K562 (cell line): ENCODE measurements around the gene CLEC4A. TPM values are rescaled to one million over a fixed set of nuclear protein-coding genes. Genes with fewer than 3 reads are reported as not detected.

Experiments
- ATAC-seq: fragments of 200-7000 bp; cut with Tn5 transposase; 3 replicates; pipeline ENCODE4 v1.9.1; 2020; ENCODE audit warnings: moderate library complexity
- BruUV-seq: library from RNA; stranded (reverse); fragments of 400-500 nt; replicated peaks from 2 replicates; lab custom pipeline; 2021; lab: Mats Ljungman, UMichigan
- CTCF ChIA-PET: fragments of 300-600 bp; formaldehyde crosslinking; extraction: SDS; loops from one replicate; lab custom pipeline; 2021; ENCODE audit warnings: low intra/inter-chr PET ratio; lab: Yijun Ruan, JAX
- POLR2A ChIA-PET: fragments of 300-600, 350-650 bp; sonication (Branson Sonifier 250); formaldehyde crosslinking; extraction: SDS; loops from one replicate; lab custom pipeline; 2021; ENCODE audit warnings: antibody characterized with exemption, inconsistent platforms; lab: Yijun Ruan, JAX
- DNase-seq, 4 experiments: peaks; one replicate each; pipeline versions ENCODE4 v3.0.0 to v3.0.0-alpha.2; 2011 to 2018; ENCODE audit warnings: low spot score in 3 of 4, mixed read lengths in 3 of 4; ENCODE audit errors: extremely low read depth in 1 of 4
- FAIRE-seq: peaks from 2 replicates; lab custom pipeline; 2011; peaks lifted over from hg19 to GRCh38; lab: Jason Lieb, UNC
- H2AFZ ChIP-seq: 2 replicates; pipeline ENCODE4 v1.6.0; 2011; ENCODE audit warnings: low read depth, low read length, control low read depth, inconsistent platforms
- H3K27ac ChIP-seq: fragments of 200-600 bp; 3 replicates; pipeline ENCODE4 v1.8.0; 2011; ENCODE audit warnings: low read depth, mild to moderate bottlenecking, control low read depth, inconsistent platforms, low read length, moderate library complexity, mixed read lengths; ENCODE audit errors: extremely low read depth
- H3K27me3 ChIP-seq, 2 experiments: fragments of 300-600 bp in 1 of 2; 2 replicates in 1 of 2; 3 replicates in 1 of 2; pipeline versions ENCODE4 v1.6.0 to v1.8.0; 2011; ENCODE audit warnings: inconsistent platforms in 2 of 2, low read length in 2 of 2, mild to moderate bottlenecking in 1 of 2, mixed read lengths in 1 of 2, moderate library complexity in 1 of 2; ENCODE audit not compliant: control insufficient read depth in 2 of 2, insufficient read depth in 2 of 2
- H3K36me3 ChIP-seq: fragments of 300-600 bp; 3 replicates; pipeline ENCODE4 v1.8.0; 2011; ENCODE audit warnings: mild to moderate bottlenecking, low read length, inconsistent platforms; ENCODE audit not compliant: control insufficient read depth, insufficient read depth
- H3K4me1 ChIP-seq, 2 experiments: fragments of 200-600 bp in 1 of 2; replicated peaks in 1 of 2; 2 replicates in 1 of 2; 3 replicates in 1 of 2; pipeline versions ENCODE4 v1.5.1 to v1.8.0; 2011; ENCODE audit warnings: inconsistent platforms in 2 of 2, low read length in 2 of 2, mild to moderate bottlenecking in 1 of 2, mixed read lengths in 1 of 2, moderate library complexity in 1 of 2; ENCODE audit not compliant: control insufficient read depth in 2 of 2, insufficient read depth in 2 of 2
- H3K4me2 ChIP-seq: 2 replicates; pipeline ENCODE4 v1.6.1; 2011; ENCODE audit warnings: low read length, control low read depth, inconsistent platforms, mixed read lengths; ENCODE audit not compliant: insufficient read depth
- H3K4me3 ChIP-seq: fragments of 200-600 bp; sonication (generic), shearing (Covaris generic); 2 replicates; pipeline ENCODE4 v1.5.1; 2016; ENCODE audit warnings: control low read depth, inconsistent platforms
- H3K79me2 ChIP-seq: fragments of 200-600 bp; 3 replicates; pipeline ENCODE4 v1.8.0; 2011; ENCODE audit warnings: low read length, inconsistent platforms; ENCODE audit not compliant: control insufficient read depth, insufficient read depth
- H3K9ac ChIP-seq, 2 experiments: 2 replicates each; pipeline versions ENCODE4 v1.6.0 to v1.6.1; 2011; ENCODE audit warnings: low read depth in 2 of 2, low read length in 2 of 2, control low read depth in 1 of 2, inconsistent platforms in 1 of 2, mild to moderate bottlenecking in 1 of 2, mixed read lengths in 1 of 2; ENCODE audit not compliant: insufficient read depth in 1 of 2
- H3K9me1 ChIP-seq: one replicate; pipeline ENCODE4 v1.6.0; 2011; ENCODE audit warnings: inconsistent platforms, mild to moderate bottlenecking, low read length, moderate library complexity; ENCODE audit not compliant: control insufficient read depth, insufficient read depth
- H3K9me3 ChIP-seq: replicated peaks from 2 replicates; pipeline ENCODE4 v1.5.1; 2011; ENCODE audit warnings: low read depth, low read length, inconsistent platforms; ENCODE audit not compliant: control insufficient read depth, insufficient read depth
- H4K20me1 ChIP-seq: replicated peaks from 2 replicates; pipeline ENCODE4 v1.6.1; 2011; ENCODE audit warnings: low read length, inconsistent platforms, mixed read lengths; ENCODE audit not compliant: control insufficient read depth, insufficient read depth
- HOXB6 ChIP-seq: fragments of 250-450 bp; sonication (Bioruptor Pico); IDR thresholded peaks from 2 replicates; pipeline ENCODE4 v1.5.1; 2022; ENCODE audit warnings: mild to moderate bottlenecking, borderline replicate concordance
- MCM2 ChIP-seq: fragments of 450-650 bp; IDR thresholded peaks from 2 replicates; pipeline ENCODE4 v1.6.1; 2017; ENCODE audit warnings: low read depth, mild to moderate bottlenecking
- NR3C1 ChIP-seq: sonication (generic); formaldehyde crosslinking; IDR thresholded peaks from 2 replicates; pipeline ENCODE4 v1.8.1; 2022; ENCODE audit warnings: missing genetic modification reagents
- PRDM10 ChIP-seq: fragments of 450-650 bp; IDR thresholded peaks from 2 replicates; pipeline ENCODE4 v1.6.1; 2018; ENCODE audit not compliant: partially characterized antibody
- ZBTB49 ChIP-seq: sonication (generic); formaldehyde crosslinking; IDR thresholded peaks from 2 replicates; pipeline ENCODE4 v1.8.0; 2022; ENCODE audit warnings: missing genetic modification reagents, mild to moderate bottlenecking, borderline replicate concordance
- ZNF384 ChIP-seq: IDR thresholded peaks from 2 replicates; pipeline ENCODE4 v1.6.1; 2012; ENCODE audit warnings: low read depth, low read length, improper control_type of control experiment
- WGBS: fragments of 100-300 bp; shearing (Covaris generic); methylation state at CpG from one replicate; pipeline ENCODE4 v1.1.6; 2016; ENCODE audit warnings: low coverage, mixed read lengths; ENCODE audit not compliant: insufficient coverage; ENCODE audit errors: missing lambda C conversion rate; 5-methylcytosine and 5-hydroxymethylcytosine counted together
- in situ Hi-C: fragments of 300-500 bp; cut with MboI; formaldehyde crosslinking; loops from 4 replicates; pipeline ENCODE4 v1.15.0; 2018; ENCODE audit warnings: inconsistent platforms, mixed read lengths
- intact Hi-C: fragments of 100-400 bp; cut with micrococcal nuclease; formaldehyde crosslinking; loops from 2 replicates; pipeline ENCODE4 v1.14.2; 2022
- polyA plus RNA-seq, 8 experiments: library from polyadenylated mRNA; depleted of rRNA in 4 of 8; stranded (reverse) in 5 of 8; unstranded in 3 of 8; fragments of >200 nt; fragmentation: Nextera tagmentation in 2 of 8; fragmentation: Illumina TruSeq in 1 of 8; extraction: Ambion mirVana in 2 of 8; extraction: Trizol in 1 of 8; gene quantifications; 2 replicates each; pipeline versions ENCODE4 v1.2.1 to v1.2.3, GENCODE V29; 2011 to 2014; ENCODE audit warnings: inconsistent platforms in 1 of 8, missing spikeins in 1 of 8
- total RNA-seq, 7 experiments: library from RNA; depleted of rRNA in 6 of 7; stranded (reverse); fragments of >200 nt in 6 of 7; fragmentation: Illumina TruSeq in 2 of 7; extraction: Trizol in 2 of 7; gene quantifications; 2 replicates each; pipeline versions ENCODE4 v1.2.1 to v1.2.3, GENCODE V29; 2011 to 2021; ENCODE audit warnings: low replicate concordance in 1 of 7

CLEC4A gene
- total and polyA plus RNA-seq, 9 of the 15 experiments (the other 6 are each of a cell fraction or from before 2014, with no cell fraction given): 0.06 to 0.27 (median 0.18) TPM; not detected in 5

DNA sequence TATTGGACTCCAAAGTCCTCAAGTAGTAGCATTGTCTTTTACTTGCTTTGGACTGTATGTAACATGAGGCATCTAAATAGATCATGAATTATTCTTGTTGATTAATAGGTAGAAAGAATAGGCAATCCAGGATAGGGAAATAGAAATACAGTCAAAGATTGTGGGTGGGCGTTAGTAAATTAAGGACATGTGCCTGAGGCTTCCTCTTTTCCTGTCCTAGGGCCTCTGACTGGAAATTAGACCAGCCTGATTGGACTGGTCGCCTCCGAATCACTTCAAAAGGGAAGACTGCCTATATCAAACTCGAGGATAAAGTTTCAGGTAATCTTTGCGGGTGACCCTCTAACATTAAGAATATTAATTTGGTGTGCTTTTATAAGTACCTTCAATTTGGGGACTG, 33.7 kb upstream of the CLEC4A start (continued):
- TF ChIP-seq ZBTB49 (CRISPR knock-in tag) (no peak), MCM2 (no peak), HOXB6 (CRISPR knock-in tag) (no peak)
- TF ChIP-seq, all 486 proteins: peak for 1

DNA sequence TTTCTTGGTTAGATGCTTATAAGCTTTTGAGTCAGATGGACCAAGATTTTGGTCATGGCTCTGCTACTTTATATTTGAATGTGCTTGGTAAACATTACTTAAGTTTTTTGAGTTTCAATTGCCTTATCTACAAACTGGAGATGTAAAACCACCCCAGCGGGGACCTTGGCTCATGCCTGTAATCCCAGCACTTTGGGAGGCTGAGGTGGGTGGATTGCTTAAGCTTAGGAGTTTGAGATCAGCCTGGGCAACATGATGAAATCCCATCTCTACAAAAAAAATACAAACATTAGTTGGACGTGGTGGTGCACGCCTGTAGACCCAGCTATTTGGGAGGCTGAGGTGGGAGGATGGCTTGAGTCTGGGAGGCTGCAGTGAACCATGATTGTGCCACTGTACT, 30.1 kb upstream of the CLEC4A start:
- no peaks in the 10 kb centered on the region for H3K4me1 ChIP-seq
- TF ChIP-seq PRDM10 (no peak), NR3C1 (CRISPR knock-in tag) (no peak), ZNF384 (no peak)
- intact Hi-C loops (no loop called here), in situ Hi-C loops (no loop called here)
- FAIRE-seq (no peak), ATAC-seq (no peak), DNase-seq (no peak)
- no peak overlapping the region for H3K27ac ChIP-seq
- no peaks in the 10 kb centered on the region for H3K27me3 ChIP-seq
- H3K79me2 ChIP-seq: peaks cover 12% of the 10 kb centered on the region
- ChIA-PET CTCF (no interaction called here), POLR2A (interaction anchor here (0.6 kb wide), 1 partner anchor 566 kb away, joined by 3 read pairs; no protein-coding TSS in a partner anchor)
- H4K20me1 ChIP-seq: no peaks in the 10 kb centered on the region
- no peak overlapping the region for H3K4me2 ChIP-seq
- H3K9ac ChIP-seq: no peak overlapping the region
- H3K36me3 ChIP-seq: peaks cover 84% of the 10 kb centered on the region
- 93% methylated on average over 3 of the region's 3 CpGs for WGBS
- no peak overlapping the region for H3K4me3 ChIP-seq
- H3K9me3 ChIP-seq: no peaks in the 10 kb centered on the region
- H2AFZ ChIP-seq: no peak overlapping the region
- no TSS peak for BruUV-seq
- H3K9me1 ChIP-seq: no peaks in the 10 kb centered on the region
